ENCODE results near the gene COL5A1. TPM values are rescaled to one million over a fixed set of nuclear protein-coding genes. Genes with fewer than 3 reads are reported as not detected.
A peak's percentile ranks its signal among the peaks of the same experiment; 100 is the strongest.
"Not testable (repeated sequence)": the region's sequence is repeated elsewhere in the genome, so short reads cannot be mapped to it uniquely, and the experiment has no call there.

COL5A1 gene
- polyA plus RNA-seq, 3 donors, result 87.5 to 116 (median 111) TPM

GRCh38 chr9:134706522-134706921 lies 64.9 kb downstream of the COL5A1 start:
- no peak for DNase-seq

- DNase-seq, result peak; percentile 86
These were observed 65.6 kb downstream of the COL5A1 start for GRCh38 chr9:134707031-134707680.

GRCh38 chr9:134707731-134708671 lies 66.4 kb downstream of the COL5A1 start:
- DNase-seq, result no peak

GRCh38 chr9:134708672-134709038 lies 67.1 kb downstream of the COL5A1 start:
- DNase-seq, result no peak

- no peak for DNase-seq
These were observed 68.1 kb downstream of the COL5A1 start for GRCh38 chr9:134709512-134710270.

GRCh38 chr9:134710271-134710540 lies 68.6 kb downstream of the COL5A1 start:
- no peak for DNase-seq

- DNase-seq, result no peak
These were observed 69.3 kb downstream of the COL5A1 start for GRCh38 chr9:134710901-134711300.

GRCh38 chr9:134712243-134712642 lies 70.6 kb downstream of the COL5A1 start:
- no peak for DNase-seq

- DNase-seq, result no peak
These were observed 71.3 kb downstream of the COL5A1 start for GRCh38 chr9:134712926-134713325.

- not testable (repeated sequence) for DNase-seq
These were observed 73.9 kb downstream of the COL5A1 start for GRCh38 chr9:134715536-134715935.

- DNase-seq, result no peak
These were observed 74.5 kb downstream of the COL5A1 start for GRCh38 chr9:134716067-134716466.

- no peak for DNase-seq
These were observed 75.5 kb downstream of the COL5A1 start for GRCh38 chr9:134717056-134717455.

- DNase-seq, result no peak
These were observed 76.5 kb downstream of the COL5A1 start for GRCh38 chr9:134717924-134718645.

- DNase-seq, result no peak
These were observed 77.7 kb downstream of the COL5A1 start for GRCh38 chr9:134719331-134719730.

GRCh38 chr9:134720136-134720753 lies 78.6 kb downstream of the COL5A1 start:
- DNase-seq, result no peak

GRCh38 chr9:134720796-134721195 lies 79.2 kb downstream of the COL5A1 start:
- no peak for DNase-seq

- no peak for DNase-seq
These were observed 79.7 kb downstream of the COL5A1 start for GRCh38 chr9:134721344-134721743.

- no peak for DNase-seq
These were observed 80.6 kb downstream of the COL5A1 start for GRCh38 chr9:134722120-134722701.

- DNase-seq, result no peak
These were observed 81.4 kb downstream of the COL5A1 start for GRCh38 chr9:134723037-134723436.

- DNase-seq, result no peak
These were observed 82.0 kb downstream of the COL5A1 start for GRCh38 chr9:134723491-134724190.

Measured in renal pelvis (tissue), 4 donors.